Stimulated activated memory B cell treated with anti-CD40 and anti-IgM and Interleukin-4, amounts not matched to agents 10 μg/mL and 1 μg/mL and 100 μg/mL, for 72 hours (primary cell): Measurements from ENCODE around the gene MYO5C.
"Not testable (repeated sequence)": the region's sequence is repeated elsewhere in the genome, so short reads cannot be mapped to it uniquely, and the experiment has no call there.

ENCODE experiments used
- ATAC-seq: fragments of 150-1000 bp; cut with Tn5 transposase; 2 replicates; pipeline ENCODE4 v1.10.0; 2021
- H3K27ac Mint-ChIP-seq: one replicate; pipeline ENCODE4 v1.8.0; 2022; ENCODE audit warnings: mild to moderate bottlenecking, mixed read lengths
- H3K27me3 Mint-ChIP-seq: one replicate; pipeline ENCODE4 v1.8.0; 2022; ENCODE audit warnings: mixed read lengths
- H3K36me3 Mint-ChIP-seq: one replicate; pipeline ENCODE4 v1.8.0; 2022; ENCODE audit warnings: mixed read lengths
- H3K4me1 Mint-ChIP-seq: one replicate; pipeline ENCODE4 v1.8.0; 2022; ENCODE audit warnings: mixed read lengths
- H3K4me3 Mint-ChIP-seq: one replicate; pipeline ENCODE4 v1.8.0; 2022; ENCODE audit warnings: mild to moderate bottlenecking, moderate library complexity, mixed read lengths
- H3K9me3 Mint-ChIP-seq: one replicate; pipeline ENCODE4 v1.8.0; 2022; ENCODE audit warnings: mixed read lengths

Gene MYO5C

DNA sequence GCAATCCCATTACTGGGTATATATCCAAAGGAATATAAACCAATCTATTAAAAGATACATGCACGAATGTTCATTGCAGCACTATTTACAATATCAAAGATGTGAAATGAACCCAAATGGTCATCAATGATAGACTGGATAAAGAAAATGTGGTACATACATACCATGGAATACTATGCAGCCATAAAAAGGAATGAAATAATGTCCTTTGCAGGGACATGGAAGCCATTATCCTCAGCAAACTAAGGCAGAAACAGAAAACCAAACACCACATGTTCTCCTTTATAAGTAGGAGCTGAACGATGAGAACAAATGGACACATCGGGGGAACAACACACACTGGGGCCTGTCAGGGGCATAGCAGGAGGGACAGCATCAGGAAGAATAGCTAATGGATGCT lies 125.4 kb downstream of the MYO5C start:
- peaks cover 20% of the 10 kb centered on the region for H3K36me3 Mint-ChIP-seq
- not testable (repeated sequence) for H3K27me3 Mint-ChIP-seq, H3K4me3 Mint-ChIP-seq, H3K9me3 Mint-ChIP-seq, H3K27ac Mint-ChIP-seq, ATAC-seq
- H3K4me1 Mint-ChIP-seq = peaks cover 65% of the 10 kb centered on the region

GRCh38 chr15:52165494-52166131 lies 130.0 kb downstream of the MYO5C start:
- not testable (repeated sequence) for H3K9me3 Mint-ChIP-seq, H3K27me3 Mint-ChIP-seq, H3K4me3 Mint-ChIP-seq

DNA sequence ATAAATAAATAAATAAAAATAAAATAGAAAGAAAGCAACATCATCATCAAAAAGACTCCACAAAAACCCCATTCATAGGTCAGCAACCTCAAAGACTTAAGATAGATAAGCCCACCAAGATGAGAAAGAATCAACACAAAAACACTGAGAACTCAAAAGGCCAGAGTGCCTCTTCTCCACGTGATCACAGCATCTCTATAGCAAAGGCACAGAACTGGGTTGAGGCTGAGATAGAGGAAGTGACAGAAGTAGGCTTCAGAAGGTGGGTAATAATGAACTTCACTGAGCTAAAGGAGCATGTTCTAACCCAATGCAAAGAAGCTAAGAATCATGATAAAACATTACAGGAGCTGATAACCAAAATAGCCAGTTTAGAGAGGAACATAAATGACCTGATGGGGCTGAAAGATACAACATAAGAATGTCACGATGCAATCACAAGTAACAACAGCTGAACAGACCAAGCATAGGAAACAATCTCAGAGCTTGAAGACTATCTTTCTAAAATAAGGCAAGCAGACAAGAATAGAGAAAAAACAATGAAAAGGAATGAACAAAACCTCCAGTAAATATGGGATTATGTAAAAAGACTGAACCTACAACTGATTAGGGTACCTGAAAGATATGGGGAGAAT lies 130.9 kb downstream of the MYO5C start:
- H3K27me3 Mint-ChIP-seq = no peaks in the 10 kb centered on the region
- ATAC-seq = peak; percentile 70
- H3K4me3 Mint-ChIP-seq = no peak overlapping the region
- peaks cover 27% of the 10 kb centered on the region for H3K36me3 Mint-ChIP-seq
- H3K4me1 Mint-ChIP-seq = peaks cover 53% of the 10 kb centered on the region
- H3K27ac Mint-ChIP-seq = peak overlapping the region; percentile 56
- H3K9me3 Mint-ChIP-seq = no peaks in the 10 kb centered on the region

More at GRCh38 chr15:52165494-52166131, 130.0 kb downstream of the MYO5C start:
- ATAC-seq = not testable (repeated sequence)
- Mint-ChIP-seq H3K4me1 (peaks cover 55% of the 10 kb centered on the region), H3K36me3 (peaks cover 28% of the 10 kb centered on the region), H3K27ac (peak overlapping the region; percentile 56)

- Mint-ChIP-seq H3K4me3 (no peak overlapping the region), H3K36me3 (peaks cover 34% of the 10 kb centered on the region), H3K27me3 (no peaks in the 10 kb centered on the region), H3K9me3 (no peaks in the 10 kb centered on the region), H3K27ac (no peak overlapping the region), H3K4me1 (peaks cover 45% of the 10 kb centered on the region)
- no peak for ATAC-seq
Observed at GRCh38 chr15:52163321-52164190, 132.0 kb downstream of the MYO5C start.

GRCh38 chr15:52162876-52163275 lies 132.7 kb downstream of the MYO5C start:
- no peaks in the 10 kb centered on the region for H3K27me3 Mint-ChIP-seq
- H3K27ac Mint-ChIP-seq = no peak overlapping the region
- peaks cover 38% of the 10 kb centered on the region for H3K4me1 Mint-ChIP-seq
- H3K4me3 Mint-ChIP-seq = no peak overlapping the region
- no peak for ATAC-seq
- H3K36me3 Mint-ChIP-seq = peaks cover 35% of the 10 kb centered on the region
- H3K9me3 Mint-ChIP-seq = no peaks in the 10 kb centered on the region

DNA sequence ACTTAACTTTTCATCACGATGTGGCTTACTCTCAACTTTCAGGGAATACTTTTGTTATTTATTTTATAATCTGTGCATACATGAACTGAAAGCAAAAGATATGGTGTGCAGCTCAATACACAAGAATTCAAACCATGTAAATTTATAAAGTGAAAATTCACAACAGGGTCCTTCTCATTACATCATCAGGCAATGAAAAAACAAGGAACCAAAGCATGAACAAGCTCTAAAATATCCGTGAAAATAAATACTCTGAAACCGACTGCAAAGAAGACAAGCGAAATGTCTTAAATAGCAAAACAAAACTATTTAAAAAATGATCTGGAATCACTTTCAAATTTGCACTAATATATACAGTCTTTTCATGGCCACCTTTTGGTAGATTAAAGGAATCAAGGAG lies 133.3 kb downstream of the MYO5C start:
- Mint-ChIP-seq H3K9me3 (no peaks in the 10 kb centered on the region), H3K27me3 (no peaks in the 10 kb centered on the region), H3K27ac (no peak overlapping the region), H3K4me1 (peaks cover 35% of the 10 kb centered on the region), H3K36me3 (peaks cover 35% of the 10 kb centered on the region), H3K4me3 (no peak overlapping the region)
- no peak for ATAC-seq

DNA sequence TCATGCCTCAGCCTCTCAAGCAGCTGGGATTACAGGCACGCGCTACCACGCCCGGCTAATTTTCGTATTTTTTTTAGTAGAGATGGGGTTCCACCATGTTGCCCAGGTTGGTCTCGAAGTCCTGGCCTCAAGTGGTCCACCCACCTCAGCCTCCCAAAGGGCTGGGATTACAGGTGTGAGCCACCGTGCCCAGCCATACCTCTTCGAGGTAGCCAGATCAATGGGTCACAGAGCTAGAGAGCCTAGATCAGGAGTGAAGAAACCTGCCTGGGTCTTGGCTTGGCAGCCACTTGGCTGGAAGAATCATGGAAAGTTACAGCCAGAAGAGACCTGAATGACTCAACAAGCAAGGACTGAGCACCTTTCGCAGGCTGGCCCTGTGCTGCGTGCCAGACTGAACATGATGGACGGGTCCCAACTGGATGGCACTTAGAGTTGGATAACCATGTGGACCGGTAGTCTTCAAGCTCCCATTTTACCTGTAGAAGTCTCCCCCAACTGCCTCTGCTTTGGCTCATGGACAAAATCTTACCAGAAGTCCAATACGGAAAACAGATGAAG lies 134.1 kb downstream of the MYO5C start:
- Mint-ChIP-seq H3K36me3 (peaks cover 35% of the 10 kb centered on the region), H3K27ac (no peak overlapping the region), H3K4me3 (no peak overlapping the region)

DNA sequence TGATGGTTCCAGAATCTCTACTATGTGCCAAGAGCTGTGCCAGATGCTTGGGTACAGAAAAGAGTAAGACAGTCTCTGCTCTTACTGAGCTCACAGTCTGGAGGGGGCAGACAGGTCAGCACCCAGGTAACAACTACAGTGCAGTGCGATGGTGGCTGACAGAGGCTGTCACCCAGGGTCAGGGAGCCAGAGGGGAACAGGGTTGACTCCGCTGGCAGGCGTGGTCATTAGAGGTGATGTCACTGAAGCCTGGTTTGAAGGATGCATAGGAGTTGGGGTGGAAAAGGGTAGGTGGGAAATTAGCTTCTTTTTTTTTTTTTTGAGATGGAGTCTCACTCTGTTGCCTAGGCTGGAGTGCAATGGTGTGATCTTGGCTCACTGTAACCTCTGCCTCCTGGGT lies 136.0 kb downstream of the MYO5C start:
- Mint-ChIP-seq H3K4me1 (peaks cover 10% of the 10 kb centered on the region), H3K9me3 (no peaks in the 10 kb centered on the region), H3K4me3 (no peak overlapping the region), H3K27ac (no peak overlapping the region), H3K36me3 (peaks cover 35% of the 10 kb centered on the region), H3K27me3 (no peaks in the 10 kb centered on the region)
- ATAC-seq = no peak

More for the DNA sequence above, 134.1 kb downstream of the MYO5C start:
- H3K9me3 Mint-ChIP-seq = no peaks in the 10 kb centered on the region
- no peaks in the 10 kb centered on the region for H3K27me3 Mint-ChIP-seq
- peaks cover 28% of the 10 kb centered on the region for H3K4me1 Mint-ChIP-seq
- ATAC-seq = no peak

DNA sequence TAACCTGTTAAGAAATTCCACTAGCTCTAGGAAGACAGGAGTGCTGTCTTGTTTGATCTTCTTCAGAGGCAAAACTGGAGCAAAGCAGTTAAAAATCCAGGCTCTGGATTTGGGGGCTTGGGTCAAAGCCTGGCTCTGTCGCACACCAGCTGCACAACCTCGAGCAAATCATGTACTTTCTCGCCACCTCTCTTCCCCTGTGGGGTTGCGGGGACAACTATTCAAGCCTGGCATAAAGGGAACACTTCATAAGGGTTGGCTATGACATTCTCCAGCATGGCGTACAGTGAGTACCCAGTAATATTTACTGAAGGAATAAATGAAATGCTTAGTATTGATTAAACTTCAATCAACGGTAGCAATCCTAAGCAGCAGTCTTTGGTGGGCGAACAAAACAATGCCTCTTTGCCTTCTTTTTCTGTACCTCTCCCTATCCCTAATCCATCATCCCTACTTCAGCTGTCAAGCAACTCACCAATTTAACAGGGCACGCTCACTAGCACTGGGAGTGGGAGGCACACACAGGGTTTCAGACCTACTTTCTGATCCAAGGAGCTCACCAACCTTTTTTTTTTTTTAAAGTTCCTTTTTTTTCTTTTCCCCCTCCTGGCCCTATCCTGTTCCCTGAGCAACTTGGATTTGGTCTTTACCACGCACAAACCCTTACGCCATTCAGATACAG lies 137.4 kb downstream of the MYO5C start:
- H3K4me1 Mint-ChIP-seq = peaks cover 7% of the 10 kb centered on the region
- H3K27ac Mint-ChIP-seq = no peak overlapping the region
- peaks cover 40% of the 10 kb centered on the region for H3K36me3 Mint-ChIP-seq
- no peaks in the 10 kb centered on the region for H3K9me3 Mint-ChIP-seq
- H3K4me3 Mint-ChIP-seq = no peak overlapping the region
- ATAC-seq = no peak
- H3K27me3 Mint-ChIP-seq = no peaks in the 10 kb centered on the region

GRCh38 chr15:52155878-52156277 lies 139.7 kb downstream of the MYO5C start:
- peaks cover 9% of the 10 kb centered on the region for H3K4me1 Mint-ChIP-seq
- H3K4me3 Mint-ChIP-seq = no peak overlapping the region
- no peak overlapping the region for H3K27ac Mint-ChIP-seq
- ATAC-seq = no peak
- no peaks in the 10 kb centered on the region for H3K9me3 Mint-ChIP-seq
- H3K36me3 Mint-ChIP-seq = peaks cover 43% of the 10 kb centered on the region
- H3K27me3 Mint-ChIP-seq = no peaks in the 10 kb centered on the region

DNA sequence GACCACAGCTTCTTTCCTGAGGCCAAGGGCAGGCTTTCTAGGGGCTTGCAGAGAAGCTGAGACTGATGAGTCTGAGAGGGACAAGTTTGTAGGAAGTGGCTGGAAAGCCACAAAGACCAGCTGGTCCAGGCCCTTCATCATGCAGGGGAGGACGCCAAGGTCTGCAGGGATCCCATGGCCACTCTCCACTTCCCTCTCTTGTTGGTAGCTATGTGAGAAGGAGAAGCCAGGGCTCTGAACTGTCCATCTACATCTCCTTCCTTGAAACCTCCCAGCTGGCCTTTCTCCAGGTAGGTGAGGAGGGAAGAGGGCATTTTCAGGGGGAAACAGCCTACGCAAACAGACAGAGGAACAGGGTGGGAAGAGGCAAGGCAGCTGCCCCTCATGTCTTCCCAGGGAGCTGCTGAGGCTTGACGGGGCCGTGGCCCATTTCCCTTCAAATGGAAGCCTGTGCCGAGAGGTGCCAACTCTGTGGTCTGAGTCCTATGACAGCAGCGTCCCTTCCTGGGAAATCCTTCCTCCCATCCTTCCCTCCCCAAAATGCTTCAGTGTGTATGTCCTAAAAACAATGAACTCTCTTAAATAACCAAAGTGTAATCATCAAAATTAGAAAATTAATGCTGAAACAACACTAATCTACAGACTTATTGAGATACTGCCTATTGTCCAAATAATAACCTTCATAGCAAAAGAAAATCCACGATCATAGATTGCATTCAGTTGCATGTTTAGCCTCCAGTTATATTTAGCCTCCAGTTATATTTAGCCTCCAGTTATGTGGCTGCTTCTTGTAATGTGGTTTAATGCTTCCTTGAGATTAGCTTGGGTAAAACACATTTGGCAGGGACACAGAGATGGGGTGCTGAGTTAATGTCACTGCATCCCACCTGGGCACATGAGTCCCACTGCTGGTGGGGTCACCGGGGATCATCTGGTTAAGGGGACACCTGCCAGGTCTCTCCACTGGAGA lies 140.4 kb downstream of the MYO5C start:
- Mint-ChIP-seq H3K27ac (no peak overlapping the region), H3K4me3 (no peak overlapping the region), H3K36me3 (peaks cover 45% of the 10 kb centered on the region), H3K4me1 (peaks cover 16% of the 10 kb centered on the region), H3K27me3 (no peaks in the 10 kb centered on the region), H3K9me3 (no peaks in the 10 kb centered on the region)
- ATAC-seq = no peak

- Mint-ChIP-seq H3K27ac (no peak overlapping the region), H3K36me3 (peaks cover 46% of the 10 kb centered on the region)
Observed at GRCh38 chr15:52153900-52154895, 141.4 kb downstream of the MYO5C start.

DNA sequence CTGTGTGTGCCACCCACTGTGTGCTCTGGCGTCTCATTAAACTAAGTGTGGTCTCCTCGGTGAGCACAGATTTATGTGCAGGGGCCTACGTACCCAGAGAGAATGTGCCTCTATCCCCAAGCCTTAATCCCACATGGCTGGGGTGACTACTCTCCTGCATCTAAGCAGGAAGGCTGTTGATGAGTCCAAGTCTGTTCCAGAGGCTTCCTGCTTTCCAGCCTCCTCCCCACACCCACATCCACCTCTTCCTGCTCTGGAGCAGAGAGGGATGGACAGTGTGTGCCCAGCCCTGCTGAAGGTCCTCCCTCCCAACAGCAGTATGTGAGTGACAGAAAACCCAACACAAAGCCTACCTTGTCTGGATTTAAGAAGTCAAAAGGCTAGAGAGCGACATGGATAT lies 144.3 kb downstream of the MYO5C start:
- peaks cover 18% of the 10 kb centered on the region for H3K4me1 Mint-ChIP-seq
- no peak overlapping the region for H3K4me3 Mint-ChIP-seq
- no peaks in the 10 kb centered on the region for H3K9me3 Mint-ChIP-seq
- H3K27ac Mint-ChIP-seq = peak overlapping the region; percentile 64
- no peaks in the 10 kb centered on the region for H3K27me3 Mint-ChIP-seq
- no peak for ATAC-seq
- H3K36me3 Mint-ChIP-seq = peaks cover 62% of the 10 kb centered on the region

More at GRCh38 chr15:52153900-52154895, 141.4 kb downstream of the MYO5C start:
- H3K27me3 Mint-ChIP-seq = no peaks in the 10 kb centered on the region
- H3K4me3 Mint-ChIP-seq = no peak overlapping the region
- no peak for ATAC-seq
- no peaks in the 10 kb centered on the region for H3K9me3 Mint-ChIP-seq
- peaks cover 18% of the 10 kb centered on the region for H3K4me1 Mint-ChIP-seq
